Panc1 (cell line): ENCODE results near the gene C17orf50.

Source experiments
- CTCF ChIP-seq: fragments of 450-650 bp; IDR thresholded peaks from 2 replicates; pipeline ENCODE4 v1.5.1; 2017; ENCODE audit warnings: mild to moderate bottlenecking
- POLR2AphosphoS5 ChIP-seq: IDR thresholded peaks from 2 replicates; pipeline ENCODE4 v1.6.1; 2012; ENCODE audit warnings: mild to moderate bottlenecking, low read depth, low read length, moderate library complexity

DNA sequence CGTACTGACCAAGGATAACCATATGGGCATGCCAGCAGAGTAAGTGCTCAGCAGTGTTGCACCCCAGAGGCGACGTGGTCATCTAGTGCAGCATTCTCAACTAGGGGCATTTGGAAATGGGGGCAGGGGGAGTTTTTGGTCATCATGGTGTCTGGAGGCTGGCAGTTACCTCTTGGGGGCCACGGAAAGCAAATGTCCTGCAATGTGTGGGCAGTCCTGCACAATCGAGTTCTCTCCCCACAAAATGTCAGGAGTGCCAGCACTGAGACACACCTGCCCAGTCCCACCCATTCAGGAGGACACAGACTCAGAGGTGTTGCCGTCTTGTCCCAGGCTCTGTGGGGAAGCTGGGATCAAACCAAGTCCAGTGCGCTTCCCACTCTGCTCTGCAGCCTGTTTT is 26.3 kb upstream of the C17orf50 start:
- no peak for TF ChIP-seq CTCF
- no peak for TF ChIP-seq POLR2AphosphoS5
